ENCODE measurements around the gene TAF15.

GRCh38 chr17:35791681-35792350 is 17.5 kb upstream of the TAF15 start:
- TF ChIP-seq ETS1 (CRISPR knock-in tag; IDR thresholded peaks at IDR 0.05) (no peak), ZNF383 (CRISPR knock-in tag; IDR thresholded peaks at IDR 0.05; ENCODE audit: borderline replicate concordance) (no peak), CTCF (CRISPR knock-in tag; IDR thresholded peaks at IDR 0.05) (no peak), NFYB (CRISPR knock-in tag; IDR thresholded peaks at IDR 0.05) (no peak)

All from HepG2 (cell line).